Measurements from ENCODE around the gene PRRT4.
A peak's percentile ranks its signal among the peaks of the same experiment; 100 is the strongest.

PRRT4 gene

DNA sequence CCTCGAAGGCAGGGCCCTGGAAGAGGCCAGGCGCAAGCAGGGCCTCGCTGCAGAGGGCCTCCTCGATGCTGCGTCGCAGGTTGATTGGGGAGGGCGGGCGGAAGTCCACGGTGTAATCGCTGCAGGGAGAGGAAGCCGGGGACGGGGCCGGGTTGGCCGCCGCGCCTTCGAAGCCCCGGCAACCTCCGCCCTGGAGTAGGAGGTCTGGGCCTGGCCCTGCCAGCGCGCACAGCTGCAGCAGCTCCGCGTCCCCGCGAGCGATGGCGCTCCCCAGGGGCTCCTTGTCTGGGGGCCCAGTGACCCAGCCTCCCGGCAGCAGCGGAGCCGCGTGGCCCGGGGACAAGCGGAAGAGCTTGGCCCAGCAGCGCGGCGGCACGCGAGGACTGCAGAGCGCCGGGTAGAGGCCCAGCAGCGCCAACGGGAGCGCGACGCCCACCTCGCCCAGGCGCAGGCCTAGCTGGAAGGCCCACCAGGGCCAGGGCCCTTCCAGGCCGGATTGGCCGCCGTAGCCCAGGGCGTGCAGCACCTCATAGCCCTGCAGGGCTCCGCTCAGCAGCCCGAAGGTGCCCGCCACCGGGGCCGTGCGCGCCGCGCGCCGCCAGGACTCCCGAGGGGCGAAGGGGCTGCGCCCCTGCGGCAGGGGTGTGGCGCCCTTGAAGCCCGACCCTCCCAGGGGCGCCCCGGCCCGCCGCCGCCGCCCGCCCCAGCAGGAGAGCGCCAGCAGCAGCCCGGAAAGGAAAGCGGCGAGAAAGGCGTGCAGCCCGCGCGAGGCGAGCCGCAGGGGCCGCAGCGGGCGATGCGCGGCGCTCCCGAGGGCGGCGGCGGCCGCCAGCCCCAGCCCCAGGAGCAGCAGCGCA is 10.0 kb downstream of the PRRT4 start:
- Mint-ChIP-seq H3K4me1 (ENCODE audit: low read depth) (no peaks in the 10 kb centered on the region), H3K27me3 (peaks cover 30% of the 10 kb centered on the region), H3K36me3 (ENCODE audit: low read depth) (no peaks in the 10 kb centered on the region), H3K9me3 (no peaks in the 10 kb centered on the region), H3K27ac (no peak overlapping the region), H3K4me3 (no peak overlapping the region)

DNA sequence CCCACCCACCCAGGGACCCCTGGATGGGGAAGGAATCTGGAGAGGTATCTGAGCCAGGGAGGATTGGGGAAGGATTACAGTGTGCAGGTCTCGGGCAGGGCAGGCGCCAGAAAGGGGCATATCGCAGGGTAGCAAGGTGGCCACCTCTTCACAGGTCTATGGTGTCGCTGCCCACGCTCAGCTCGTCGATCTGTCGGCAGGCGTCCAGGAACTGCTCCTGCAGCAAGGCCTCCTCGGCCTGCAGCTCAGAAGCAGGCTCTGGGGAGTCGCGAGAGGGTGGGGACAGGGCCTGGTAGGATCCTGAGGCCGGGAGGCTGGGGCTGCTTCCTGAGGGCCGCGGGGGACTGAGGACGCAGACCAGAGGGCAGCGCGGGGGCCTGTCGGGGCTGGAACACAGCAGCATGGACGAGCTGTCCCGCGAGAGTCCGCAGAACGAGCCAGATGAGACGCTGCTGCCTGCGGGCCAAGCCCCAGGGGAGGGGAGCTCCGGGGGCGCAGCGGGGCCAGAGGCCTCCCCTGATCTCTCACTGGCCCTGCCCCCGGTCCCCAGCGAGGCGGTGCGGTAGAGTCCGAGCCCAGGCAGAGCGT is 10.7 kb downstream of the PRRT4 start:
- Mint-ChIP-seq H3K27me3 (peaks cover 30% of the 10 kb centered on the region), H3K4me3 (no peak overlapping the region)

DNA sequence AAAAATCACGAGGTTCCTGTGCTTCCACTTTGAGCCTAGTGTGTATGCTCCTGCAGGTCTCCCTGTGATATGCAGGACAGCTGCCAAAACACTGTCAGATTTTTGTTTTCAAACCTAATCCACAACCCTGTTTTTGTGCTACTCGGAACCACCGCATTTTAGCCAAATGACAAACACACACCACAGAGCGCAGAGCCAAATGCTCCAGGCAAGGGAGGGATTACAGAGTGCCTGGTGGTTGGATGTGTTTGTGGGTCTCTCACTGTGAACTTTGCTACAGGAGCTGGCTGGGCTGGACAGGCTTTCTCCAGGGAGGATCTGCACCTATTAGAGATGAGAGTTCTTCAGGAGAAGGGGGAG is 12.0 kb downstream of the PRRT4 start:
- no peak overlapping the region for H3K27ac Mint-ChIP-seq
- no peaks in the 10 kb centered on the region for H3K36me3 Mint-ChIP-seq (ENCODE audit: low read depth)
- no peaks in the 10 kb centered on the region for H3K4me1 Mint-ChIP-seq (ENCODE audit: low read depth)
- H3K4me3 Mint-ChIP-seq: no peak overlapping the region
- H3K27me3 Mint-ChIP-seq: peaks cover 30% of the 10 kb centered on the region
- H3K9me3 Mint-ChIP-seq: no peaks in the 10 kb centered on the region

More for the DNA sequence above, 10.7 kb downstream of the PRRT4 start:
- Mint-ChIP-seq H3K27ac (no peak overlapping the region), H3K9me3 (no peaks in the 10 kb centered on the region), H3K4me1 (ENCODE audit: low read depth) (no peaks in the 10 kb centered on the region), H3K36me3 (ENCODE audit: low read depth) (no peaks in the 10 kb centered on the region)

- Mint-ChIP-seq H3K4me1 (ENCODE audit: low read depth) (peaks cover 8% of the 10 kb centered on the region), H3K9me3 (no peaks in the 10 kb centered on the region), H3K36me3 (ENCODE audit: low read depth) (no peaks in the 10 kb centered on the region), H3K4me3 (no peak overlapping the region), H3K27me3 (peaks cover 16% of the 10 kb centered on the region), H3K27ac (no peak overlapping the region)
These were observed 13.8 kb downstream of the PRRT4 start for GRCh38 chr7:128347647-128348097.

GRCh38 chr7:128344431-128344774 is 17.1 kb downstream of the PRRT4 start:
- Mint-ChIP-seq H3K36me3 (ENCODE audit: low read depth) (peaks cover 13% of the 10 kb centered on the region), H3K27me3 (peaks cover 3% of the 10 kb centered on the region), H3K9me3 (no peaks in the 10 kb centered on the region), H3K4me1 (ENCODE audit: low read depth) (peaks cover 32% of the 10 kb centered on the region), H3K27ac (no peak overlapping the region), H3K4me3 (peak overlapping the region; percentile 52)

GRCh38 chr7:128343554-128344430 is 17.7 kb downstream of the PRRT4 start, which contains the start of gene RBM28:
RBM28 (minus strand) TSS chr7:128343908; CDS start chr7:128343793, 115 bp downstream.
- Mint-ChIP-seq H3K4me3 (peak within 1 kb of the TSS; percentile 95), H3K27me3 (no peaks in the 10 kb centered on the region), H3K27ac (peak within 1 kb of the TSS; percentile 93), H3K9me3 (no peaks in the 10 kb centered on the region), H3K36me3 (ENCODE audit: low read depth) (peaks cover 17% of the 10 kb centered on the region), H3K4me1 (ENCODE audit: low read depth) (peaks cover 32% of the 10 kb centered on the region)

GRCh38 chr7:128341733-128342132 is 19.8 kb downstream of the PRRT4 start:
- H3K27ac Mint-ChIP-seq: no peak overlapping the region
- H3K36me3 Mint-ChIP-seq (ENCODE audit: low read depth): peaks cover 35% of the 10 kb centered on the region
- peak overlapping the region; percentile 95 for H3K4me3 Mint-ChIP-seq

DNA sequence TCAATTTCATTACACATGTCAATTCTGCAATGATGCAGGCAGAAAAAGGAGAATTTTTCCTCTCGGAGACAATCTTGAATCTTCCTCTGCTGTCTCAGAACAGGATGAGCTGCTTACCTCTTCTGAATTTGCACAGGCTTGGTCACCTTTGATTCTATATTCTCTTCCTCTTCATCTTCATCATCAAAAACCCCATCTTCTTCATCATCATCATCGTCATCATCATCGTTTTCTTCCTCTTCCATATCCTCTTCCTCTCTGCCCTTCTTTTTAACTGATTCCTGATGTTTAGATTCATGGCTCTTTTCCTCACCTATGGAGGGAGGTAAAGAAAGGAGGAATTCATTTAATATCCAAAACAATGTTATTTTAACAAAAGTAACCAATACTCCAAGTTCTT is 25.8 kb downstream of the PRRT4 start:
- Mint-ChIP-seq H3K4me1 (ENCODE audit: low read depth) (peaks cover 5% of the 10 kb centered on the region), H3K36me3 (ENCODE audit: low read depth) (peaks cover 82% of the 10 kb centered on the region), H3K27ac (no peak overlapping the region), H3K9me3 (no peaks in the 10 kb centered on the region), H3K4me3 (no peak overlapping the region), H3K27me3 (no peaks in the 10 kb centered on the region)

More at GRCh38 chr7:128341733-128342132, 19.8 kb downstream of the PRRT4 start:
- H3K9me3 Mint-ChIP-seq: no peaks in the 10 kb centered on the region
- H3K27me3 Mint-ChIP-seq: no peaks in the 10 kb centered on the region
- H3K4me1 Mint-ChIP-seq (ENCODE audit: low read depth): peaks cover 32% of the 10 kb centered on the region

DNA sequence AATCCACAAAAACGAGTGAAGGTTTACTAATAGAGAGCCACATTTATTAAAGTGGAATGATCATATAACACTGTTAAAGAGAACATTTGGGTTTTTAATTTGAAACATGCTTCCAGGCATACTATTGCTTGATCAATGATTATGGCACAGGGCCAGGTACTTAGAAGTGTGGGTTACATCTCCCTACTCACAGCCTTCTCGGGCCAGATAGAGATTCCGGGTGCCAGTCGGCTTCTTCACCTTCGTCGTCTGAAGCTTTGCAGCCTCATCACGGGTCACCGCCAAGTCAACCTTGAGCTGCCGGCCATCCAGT is 37.2 kb downstream of the PRRT4 start:
- Mint-ChIP-seq H3K9me3 (no peaks in the 10 kb centered on the region), H3K4me1 (ENCODE audit: low read depth) (peaks cover 30% of the 10 kb centered on the region), H3K27ac (no peak overlapping the region), H3K27me3 (no peaks in the 10 kb centered on the region), H3K36me3 (ENCODE audit: low read depth) (peaks cover 81% of the 10 kb centered on the region), H3K4me3 (no peak overlapping the region)

DNA sequence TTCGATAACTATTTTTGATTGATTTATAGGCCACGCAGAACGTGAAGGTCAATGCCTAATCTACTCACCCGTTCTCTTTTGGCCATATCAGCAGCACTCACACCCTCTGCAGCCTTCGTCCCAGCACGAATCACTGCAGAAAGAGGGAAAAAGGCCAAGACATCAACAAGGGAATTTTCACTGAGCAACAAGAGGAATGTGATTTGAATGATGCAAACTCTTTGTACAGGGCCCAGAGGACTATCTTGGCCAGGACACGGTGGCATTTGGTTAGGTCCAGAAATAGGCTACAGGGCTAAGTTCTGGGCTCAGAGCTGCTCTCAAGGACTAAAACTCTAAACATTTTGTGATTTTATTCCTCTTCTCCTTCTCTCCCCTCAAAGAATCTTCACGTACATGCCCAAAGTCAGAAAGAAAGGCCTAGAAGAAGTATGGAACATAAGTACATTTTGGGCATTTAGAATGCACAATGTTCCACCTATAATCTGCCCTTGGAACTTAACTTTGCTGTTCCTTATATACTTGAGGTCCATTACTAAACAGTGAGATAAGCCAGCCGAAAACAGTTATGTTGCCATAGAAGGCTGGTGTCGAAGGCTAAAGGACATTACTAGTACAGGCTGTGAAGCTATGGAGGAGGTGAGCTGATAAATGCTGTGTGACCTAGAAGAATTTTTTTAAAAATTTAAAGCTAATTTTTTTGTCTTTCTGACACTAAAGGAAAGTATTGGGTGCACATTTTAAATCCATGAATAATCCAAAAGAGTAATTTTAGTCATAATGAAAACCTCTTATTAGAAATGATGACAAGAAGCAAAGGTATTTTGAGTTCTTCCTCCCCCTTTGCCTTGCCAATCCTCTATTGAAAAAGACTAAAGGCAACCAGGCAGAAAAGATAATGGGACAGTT is 37.8 kb downstream of the PRRT4 start:
- Mint-ChIP-seq H3K9me3 (no peaks in the 10 kb centered on the region), H3K36me3 (ENCODE audit: low read depth) (peaks cover 84% of the 10 kb centered on the region), H3K4me1 (ENCODE audit: low read depth) (peaks cover 32% of the 10 kb centered on the region), H3K4me3 (no peak overlapping the region), H3K27ac (no peak overlapping the region), H3K27me3 (no peaks in the 10 kb centered on the region)

- H3K9me3 Mint-ChIP-seq: no peaks in the 10 kb centered on the region
- H3K36me3 Mint-ChIP-seq (ENCODE audit: low read depth): peaks cover 83% of the 10 kb centered on the region
- peaks cover 32% of the 10 kb centered on the region for H3K4me1 Mint-ChIP-seq (ENCODE audit: low read depth)
These were observed 38.5 kb downstream of the PRRT4 start for GRCh38 chr7:128323040-128323439.

DNA sequence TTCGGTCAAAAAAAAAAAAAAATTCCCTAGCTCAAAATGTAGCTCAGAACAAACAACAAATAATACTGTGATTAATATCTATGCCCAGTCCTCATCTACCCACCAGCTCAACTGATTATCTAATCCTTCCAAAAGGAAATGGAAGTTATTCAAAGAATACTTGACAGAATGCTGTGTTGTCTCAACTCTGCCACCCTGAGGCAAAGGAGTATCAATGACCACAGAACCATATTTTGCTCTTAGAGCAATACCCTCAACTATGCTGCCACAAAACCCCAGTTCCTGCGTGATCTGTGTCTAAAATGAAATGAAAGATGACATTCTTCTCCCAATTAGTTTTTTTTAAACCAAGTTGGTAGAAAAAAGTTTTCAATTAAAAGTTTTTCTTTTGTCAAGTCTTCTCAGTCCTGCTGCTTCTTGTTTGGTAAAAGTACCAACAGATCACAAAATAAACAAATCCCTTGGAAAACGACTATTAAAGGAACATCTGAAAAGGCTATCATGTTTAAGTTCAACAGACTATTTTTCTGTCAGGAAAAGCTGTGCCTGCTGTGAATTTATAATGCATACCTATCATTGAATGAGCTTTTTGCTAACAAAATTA is 39.3 kb downstream of the PRRT4 start:
- H3K4me3 Mint-ChIP-seq: no peak overlapping the region
- no peaks in the 10 kb centered on the region for H3K9me3 Mint-ChIP-seq
- peaks cover 87% of the 10 kb centered on the region for H3K36me3 Mint-ChIP-seq (ENCODE audit: low read depth)
- H3K27me3 Mint-ChIP-seq: no peaks in the 10 kb centered on the region
- peaks cover 32% of the 10 kb centered on the region for H3K4me1 Mint-ChIP-seq (ENCODE audit: low read depth)
- peak overlapping the region; percentile 0 for H3K27ac Mint-ChIP-seq

More at GRCh38 chr7:128323040-128323439, 38.5 kb downstream of the PRRT4 start:
- Mint-ChIP-seq H3K27me3 (no peaks in the 10 kb centered on the region), H3K27ac (no peak overlapping the region), H3K4me3 (no peak overlapping the region)

DNA sequence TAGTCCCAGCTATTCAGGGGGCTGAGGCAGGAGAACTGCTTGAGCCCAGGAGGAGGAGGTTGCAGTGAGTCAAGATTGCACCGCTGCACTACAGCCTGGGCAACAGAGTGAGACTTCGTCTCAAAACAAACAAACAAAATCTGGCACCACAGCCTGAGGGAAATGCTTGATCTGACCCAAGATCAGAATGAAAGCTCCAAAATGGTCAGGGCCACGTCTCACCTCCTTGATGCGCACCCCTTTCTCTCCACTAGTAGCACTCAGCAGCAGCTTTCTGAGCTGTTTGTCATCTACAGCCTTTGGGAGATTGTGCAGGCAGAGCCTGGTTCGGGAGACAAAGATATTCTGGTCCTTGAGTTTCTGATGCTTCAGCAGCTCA is 40.5 kb downstream of the PRRT4 start:
- Mint-ChIP-seq H3K27ac (peak overlapping the region; percentile 79), H3K9me3 (no peaks in the 10 kb centered on the region), H3K27me3 (no peaks in the 10 kb centered on the region), H3K36me3 (ENCODE audit: low read depth) (peaks cover 86% of the 10 kb centered on the region), H3K4me3 (no peak overlapping the region), H3K4me1 (ENCODE audit: low read depth) (peaks cover 32% of the 10 kb centered on the region)

- H3K36me3 Mint-ChIP-seq (ENCODE audit: low read depth): peaks cover 83% of the 10 kb centered on the region
- H3K9me3 Mint-ChIP-seq: no peaks in the 10 kb centered on the region
- no peak overlapping the region for H3K27ac Mint-ChIP-seq
- H3K4me3 Mint-ChIP-seq: no peak overlapping the region
- peaks cover 32% of the 10 kb centered on the region for H3K4me1 Mint-ChIP-seq (ENCODE audit: low read depth)
- H3K27me3 Mint-ChIP-seq: no peaks in the 10 kb centered on the region
These were observed 42.8 kb downstream of the PRRT4 start for GRCh38 chr7:128318691-128319090.

All from stimulated activated naive CD8-positive, alpha-beta T cell treated with anti-CD3 and anti-CD28 coated beads, Interleukin-15, Interleukin-2, amounts not matched to agents 100 ng/mL and 50 ng/mL, for 24 hours (primary cell).